Karpas-422 (cell line): ENCODE data around the gene ATP5F1D. TPM values are rescaled to one million over a fixed set of nuclear protein-coding genes. Genes with fewer than 3 reads are reported as not detected.
A peak's percentile ranks its signal among the peaks of the same experiment; 100 is the strongest.

ENCODE experiments used
- DNase-seq: peaks from one replicate; pipeline ENCODE4 v3.0.0-alpha.2; 2015
- H2AFZ ChIP-seq: fragments of 200-600 bp; sonication (generic); 2 replicates; pipeline ENCODE4 v1.6.1; 2014; ENCODE audit warnings: antibody characterized with exemption, low read length, mixed read lengths
- H3K27ac ChIP-seq: fragments of 200-600 bp; sonication (generic); 2 replicates; pipeline ENCODE4 v1.5.1; 2014; ENCODE audit warnings: mild to moderate bottlenecking, low read length, moderate library complexity
- H3K27me3 ChIP-seq: fragments of 200-600 bp; sonication (generic); 2 replicates; pipeline ENCODE4 v1.6.1; 2014; ENCODE audit warnings: low read length, mixed read lengths
- H3K36me3 ChIP-seq: fragments of 200-600 bp; sonication (generic); 2 replicates; pipeline ENCODE4 v1.6.1; 2014; ENCODE audit warnings: low read length, mixed read lengths; ENCODE audit not compliant: insufficient read depth
- H3K4me1 ChIP-seq: fragments of 200-600 bp; sonication (generic); 2 replicates; pipeline ENCODE4 v1.6.1; 2014; ENCODE audit warnings: mild to moderate bottlenecking, low read length, mixed read lengths
- H3K4me2 ChIP-seq: fragments of 200-600 bp; sonication (generic); 2 replicates; pipeline ENCODE4 v1.6.1; 2014; ENCODE audit warnings: low read length, low read depth, mild to moderate bottlenecking; ENCODE audit not compliant: poor library complexity, severe bottlenecking
- H3K4me3 ChIP-seq: fragments of 200-600 bp; sonication (generic); 2 replicates; pipeline ENCODE4 v1.5.1; 2014; ENCODE audit warnings: mild to moderate bottlenecking, antibody characterized with exemption, low read length, mixed read lengths
- H3K79me2 ChIP-seq: fragments of 200-600 bp; sonication (generic); 2 replicates; pipeline ENCODE4 v1.6.1; 2014; ENCODE audit warnings: mild to moderate bottlenecking, low read length, mixed read lengths
- H3K9ac ChIP-seq: fragments of 200-600 bp; sonication (generic); 2 replicates; pipeline ENCODE4 v1.6.0; 2014; ENCODE audit warnings: low read length
- H3K9me2 ChIP-seq: fragments of 200-600 bp; sonication (generic), shearing (Covaris generic); replicated peaks from 2 replicates; pipeline ENCODE4 v1.6.0; 2014; ENCODE audit warnings: mild to moderate bottlenecking, low read length, moderate library complexity; ENCODE audit not compliant: insufficient read depth
- H3K9me3 ChIP-seq: fragments of 300-700, 200-600 bp; sonication (generic); 2 replicates; pipeline ENCODE4 v1.6.1; 2014; ENCODE audit warnings: low read length, mixed read lengths
- H4K20me1 ChIP-seq: fragments of 200-600 bp; sonication (generic); 2 replicates; pipeline ENCODE4 v1.6.1; 2014; ENCODE audit warnings: mild to moderate bottlenecking, antibody characterized with exemption, low read length, low read depth; ENCODE audit not compliant: insufficient read depth
- total RNA-seq: library from RNA; depleted of rRNA; stranded (reverse); fragments of >200 nt; shearing (Covaris generic); gene quantifications from 2 replicates; pipeline ENCODE4 v1.2.3, GENCODE V29; 2014; ENCODE audit warnings: low replicate concordance

Gene ATP5F1D
- total RNA-seq, 1 experiment from 2014 or later, result 64.3 TPM

GRCh38 chr19:1234051-1234954 lies 7.2 kb upstream of the ATP5F1D start:
- H3K9me2 ChIP-seq, result no peaks in the 10 kb centered on the region
- peaks cover 5% of the 10 kb centered on the region; the same call in 1 of the 2 replicates for H3K79me2 ChIP-seq
- no peak overlapping the region for H3K4me3 ChIP-seq
- H3K4me1 ChIP-seq, result peaks cover 21% of the 10 kb centered on the region
- H2AFZ ChIP-seq, result no peak overlapping the region
- H4K20me1 ChIP-seq, result no peaks in the 10 kb centered on the region
- no peaks in the 10 kb centered on the region for H3K9me3 ChIP-seq
- H3K4me2 ChIP-seq, result no peak overlapping the region
- H3K27ac ChIP-seq, result no peak overlapping the region
- no peaks in the 10 kb centered on the region for H3K27me3 ChIP-seq
- DNase-seq, result no peak
- no peaks in the 10 kb centered on the region for H3K36me3 ChIP-seq
- no peak overlapping the region for H3K9ac ChIP-seq

DNA sequence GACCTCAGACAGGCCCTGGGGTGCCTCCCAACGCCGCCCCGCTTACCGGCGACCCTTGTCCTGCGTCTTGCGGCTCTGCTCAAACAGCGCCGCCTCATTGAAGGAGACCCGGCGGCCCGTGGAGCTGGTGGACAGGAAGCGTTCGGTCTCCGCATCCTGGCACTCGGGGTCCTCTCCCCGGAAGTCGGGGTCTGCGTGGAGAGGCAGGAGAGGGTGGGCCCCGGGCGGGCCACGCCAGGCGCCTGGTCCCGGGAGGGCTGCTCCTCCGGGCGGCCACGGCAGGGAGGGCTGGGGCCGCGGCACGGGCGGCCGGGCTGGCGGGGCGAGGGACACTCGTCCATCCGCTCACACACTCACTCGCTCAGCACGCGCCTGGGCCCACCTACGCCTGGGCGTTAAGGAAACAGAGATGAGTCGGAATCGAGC lies 6.6 kb upstream of the ATP5F1D start:
- DNase-seq, result no peak
- no peak overlapping the region for H3K27ac ChIP-seq
- H3K9me3 ChIP-seq, result no peaks in the 10 kb centered on the region
- no peaks in the 10 kb centered on the region for H4K20me1 ChIP-seq
- H3K79me2 ChIP-seq, result peaks cover 5% of the 10 kb centered on the region; the same call in 1 of the 2 replicates
- no peak overlapping the region for H3K4me3 ChIP-seq
- peaks cover 28% of the 10 kb centered on the region for H3K4me1 ChIP-seq
- H2AFZ ChIP-seq, result no peak overlapping the region
- no peaks in the 10 kb centered on the region for H3K9me2 ChIP-seq
- H3K9ac ChIP-seq, result no peak overlapping the region
- H3K36me3 ChIP-seq, result no peaks in the 10 kb centered on the region
- H3K27me3 ChIP-seq, result no peaks in the 10 kb centered on the region
- H3K4me2 ChIP-seq, result no peak overlapping the region

DNA sequence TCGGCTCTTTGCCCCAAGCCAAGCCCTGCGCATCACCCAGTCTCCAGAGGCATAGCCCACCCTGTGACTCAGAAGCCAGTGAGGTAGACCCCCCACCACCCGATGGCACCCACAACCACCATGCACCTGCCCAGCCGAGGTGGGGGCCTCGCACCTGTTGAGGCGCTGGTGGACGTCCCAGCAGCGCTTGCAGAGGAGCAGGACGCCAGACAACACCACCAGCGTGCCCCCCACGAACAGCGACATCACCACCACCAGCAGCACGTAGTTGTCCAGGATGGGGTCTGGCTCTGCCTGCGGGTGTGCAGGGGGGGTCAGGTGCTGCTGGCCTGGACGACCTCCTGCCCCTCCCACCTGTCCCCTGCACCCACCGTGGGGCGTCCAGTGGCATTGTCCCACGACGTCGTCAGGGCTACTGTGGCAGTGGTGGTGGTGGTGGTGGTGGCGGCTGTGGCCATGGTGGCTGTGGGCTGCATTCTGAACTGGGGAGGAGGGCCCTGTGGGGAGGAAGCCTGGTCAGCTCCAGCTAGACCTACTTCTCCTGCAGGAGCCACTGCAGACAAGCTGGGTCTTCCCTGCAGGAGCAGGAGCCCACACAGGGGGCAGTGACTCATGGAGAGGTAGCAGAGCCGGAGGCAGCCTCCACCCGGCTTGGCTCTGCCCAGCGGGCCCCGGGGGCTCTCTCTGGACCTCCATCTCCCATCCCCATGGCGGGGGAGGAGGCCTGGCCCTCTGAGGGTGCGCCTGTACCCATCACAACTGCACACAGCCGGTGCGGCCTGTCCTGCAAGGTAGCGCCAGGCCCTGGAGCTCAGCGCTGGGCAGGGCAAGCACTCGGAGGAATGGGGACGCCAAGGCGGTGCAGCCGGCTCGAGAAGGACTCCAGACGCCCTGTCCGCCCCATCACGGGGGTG lies 5.7 kb upstream of the ATP5F1D start:
- Histone ChIP-seq H3K4me1 (peaks cover 30% of the 10 kb centered on the region), H4K20me1 (no peaks in the 10 kb centered on the region), H3K4me2 (no peak overlapping the region), H3K27ac (no peak overlapping the region), H3K4me3 (no peak overlapping the region), H3K9ac (no peak overlapping the region), H3K9me3 (no peaks in the 10 kb centered on the region), H3K27me3 (no peaks in the 10 kb centered on the region), H3K79me2 (peaks cover 5% of the 10 kb centered on the region; the same call in 1 of the 2 replicates), H3K36me3 (no peaks in the 10 kb centered on the region), H3K9me2 (no peaks in the 10 kb centered on the region), H2AFZ (no peak overlapping the region)
- DNase-seq, result no peak

DNA sequence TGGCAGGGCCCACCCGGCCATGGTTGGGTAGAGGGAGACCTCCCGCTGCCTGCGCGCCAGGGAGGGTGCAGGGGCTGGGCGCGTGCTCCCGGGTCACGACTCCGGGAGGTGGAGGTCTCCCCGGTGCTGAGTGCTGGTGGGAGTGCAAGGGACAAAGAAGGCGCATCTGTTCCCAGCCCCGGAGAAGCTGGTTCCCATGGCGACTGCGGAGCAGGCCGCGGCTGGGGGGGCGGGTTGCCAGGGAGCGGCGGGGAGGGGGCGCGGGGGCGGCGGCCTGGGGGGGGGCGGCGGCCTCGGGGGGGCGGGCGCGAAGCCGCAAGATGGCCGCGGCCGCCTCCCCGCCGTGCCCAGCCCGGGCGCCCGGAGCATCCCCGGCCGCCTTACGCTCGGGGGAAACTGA lies 5.0 kb upstream of the ATP5F1D start:
- Histone ChIP-seq H2AFZ (no peak overlapping the region), H4K20me1 (no peaks in the 10 kb centered on the region), H3K9me2 (no peaks in the 10 kb centered on the region), H3K4me3 (no peak overlapping the region), H3K4me2 (peak overlapping the region; percentile 87), H3K4me1 (peaks cover 35% of the 10 kb centered on the region), H3K36me3 (no peaks in the 10 kb centered on the region), H3K9me3 (no peaks in the 10 kb centered on the region), H3K79me2 (peaks cover 5% of the 10 kb centered on the region; the same call in 1 of the 2 replicates), H3K9ac (no peak overlapping the region), H3K27me3 (no peaks in the 10 kb centered on the region), H3K27ac (no peak overlapping the region)
- DNase-seq, result no peak

DNA sequence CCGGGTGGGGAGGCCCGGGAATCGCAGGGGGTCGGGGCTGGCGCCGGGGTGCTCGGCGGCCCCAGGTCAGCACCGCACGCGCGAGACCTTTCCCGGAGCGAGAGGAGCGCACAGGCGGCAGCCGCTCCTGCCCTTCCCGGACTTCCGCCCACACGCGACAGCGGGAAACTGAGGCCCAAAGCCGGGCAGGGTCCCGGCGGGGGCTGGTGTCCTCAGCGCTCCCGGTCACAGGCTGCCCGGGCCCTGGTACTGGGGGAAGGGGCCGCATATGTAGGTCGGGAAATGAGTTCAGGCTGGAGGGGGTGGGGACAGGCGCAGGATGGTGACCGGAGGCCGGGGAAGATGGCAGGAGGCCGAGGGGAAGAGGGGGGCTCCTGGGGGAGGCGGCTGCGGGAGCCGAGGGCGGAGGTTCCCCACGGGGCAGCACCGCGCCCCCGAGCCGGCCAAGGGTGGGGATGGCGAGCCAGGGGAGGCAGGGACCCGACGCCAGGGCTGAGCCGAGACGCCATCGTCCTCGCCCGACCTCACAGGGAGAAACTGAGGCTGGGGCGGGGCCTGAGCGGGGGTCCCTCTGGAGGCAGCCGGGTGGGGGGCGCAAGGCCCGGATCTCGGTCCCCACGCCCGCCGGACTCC lies 4.4 kb upstream of the ATP5F1D start:
- Histone ChIP-seq H3K27me3 (no peaks in the 10 kb centered on the region), H3K4me3 (peak overlapping the region; percentile 86), H3K79me2 (peaks cover 10% of the 10 kb centered on the region), H3K27ac (no peak overlapping the region), H3K9ac (peak overlapping the region; percentile 82), H3K4me1 (peaks cover 35% of the 10 kb centered on the region), H3K4me2 (peak overlapping the region; percentile 87), H3K9me3 (no peaks in the 10 kb centered on the region), H3K36me3 (no peaks in the 10 kb centered on the region), H4K20me1 (0 out of 2 replicates have a peak, but pooled peaks cover 2% of the 10 kb centered on the region), H2AFZ (no peak overlapping the region), H3K9me2 (no peaks in the 10 kb centered on the region)
- DNase-seq, result no peak

GRCh38 chr19:1237754-1238368 lies 3.7 kb upstream of the ATP5F1D start, which contains the start of gene CBARP:
TSS of gene CBARP (minus strand) at chr19:1238005. CDS start at chr19:1236100, 1,905 bp downstream.
- Histone ChIP-seq H3K9me2 (no peaks in the 10 kb centered on the region), H3K27me3 (no peaks in the 10 kb centered on the region), H3K27ac (peak within 1 kb of the TSS; percentile 70), H3K4me3 (peak within 1 kb of the TSS; percentile 100), H2AFZ (peak within 1 kb of the TSS; percentile 29; the same call in 1 of the 2 replicates), H3K9me3 (no peaks in the 10 kb centered on the region), H3K9ac (peak within 1 kb of the TSS; percentile 87), H3K36me3 (no peaks in the 10 kb centered on the region), H3K4me1 (peaks cover 39% of the 10 kb centered on the region), H3K79me2 (peaks cover 17% of the 10 kb centered on the region), H3K4me2 (peak within 1 kb of the TSS; percentile 94), H4K20me1 (0 out of 2 replicates have a peak, but pooled peaks cover 2% of the 10 kb centered on the region)
- DNase-seq, result peak; percentile 85

DNA sequence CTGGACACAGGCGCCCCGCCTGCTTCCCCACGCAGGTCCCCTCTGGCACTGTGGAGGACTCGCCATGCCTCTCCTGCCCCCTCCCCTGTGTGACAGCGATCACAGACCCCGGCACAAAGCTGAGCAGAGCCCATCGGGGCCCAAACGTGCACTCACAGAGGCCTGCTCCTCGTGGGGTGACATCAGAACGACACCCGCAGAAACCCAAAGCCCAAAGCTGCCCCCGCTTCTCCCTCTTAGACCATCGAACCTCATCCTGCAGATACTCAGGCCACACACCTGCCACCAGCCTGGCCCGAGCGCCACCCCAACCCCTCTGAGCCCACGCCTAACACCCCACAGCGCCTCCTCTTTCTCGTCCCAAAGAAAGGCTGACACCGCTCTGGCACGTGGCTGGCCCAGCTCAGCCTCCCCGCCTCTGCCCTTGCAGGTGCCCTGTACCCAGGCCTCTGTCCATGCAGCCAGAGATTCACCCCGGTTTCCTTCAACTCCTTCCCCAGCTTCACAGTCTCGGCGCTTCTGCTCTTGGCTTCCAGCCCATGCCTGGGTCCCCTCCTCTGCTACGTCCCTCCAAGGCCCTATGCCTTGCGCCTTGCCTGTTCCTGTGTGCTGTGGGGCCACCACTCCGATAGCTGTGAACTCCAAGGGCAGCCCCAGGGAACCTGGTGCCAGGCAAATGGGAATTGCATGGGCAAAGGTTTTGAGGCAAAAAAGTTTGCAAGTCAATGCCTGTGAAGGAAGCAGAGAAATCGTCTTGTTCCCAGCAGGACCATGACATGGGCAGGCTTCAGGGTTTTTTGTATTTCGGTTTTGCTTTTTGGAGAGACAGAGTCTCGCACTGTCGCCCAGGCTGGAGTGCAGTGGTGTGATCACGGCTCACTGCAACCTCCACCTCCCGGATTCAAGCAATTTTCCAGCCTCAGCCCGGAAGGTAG lies 2.9 kb upstream of the ATP5F1D start:
- H3K36me3 ChIP-seq, result no peaks in the 10 kb centered on the region
- peak overlapping the region; percentile 29; the same call in 1 of the 2 replicates for H2AFZ ChIP-seq
- H3K9me2 ChIP-seq, result no peaks in the 10 kb centered on the region
- H3K4me2 ChIP-seq, result peak overlapping the region; percentile 94
- peaks cover 46% of the 10 kb centered on the region for H3K4me1 ChIP-seq
- H3K27me3 ChIP-seq, result no peaks in the 10 kb centered on the region
- 0 out of 2 replicates have a peak, but pooled peaks cover 2% of the 10 kb centered on the region for H4K20me1 ChIP-seq
- H3K9me3 ChIP-seq, result no peaks in the 10 kb centered on the region
- H3K4me3 ChIP-seq, result peak overlapping the region; percentile 100
- peak; percentile 63 for DNase-seq
- H3K9ac ChIP-seq, result peak overlapping the region; percentile 87
- H3K27ac ChIP-seq, result peak overlapping the region; percentile 70
- H3K79me2 ChIP-seq, result peaks cover 21% of the 10 kb centered on the region
